NCI-H2029 (cell line): ENCODE results near the gene PARN.
"Not testable (repeated sequence)": the region's sequence is repeated elsewhere in the genome, so short reads cannot be mapped to it uniquely, and the experiment has no call there.

Experiments used
- DNase-seq: peaks from one replicate; lab custom pipeline; 2025; lab: John Stamatoyannopoulos, UW

The PARN gene

DNA sequence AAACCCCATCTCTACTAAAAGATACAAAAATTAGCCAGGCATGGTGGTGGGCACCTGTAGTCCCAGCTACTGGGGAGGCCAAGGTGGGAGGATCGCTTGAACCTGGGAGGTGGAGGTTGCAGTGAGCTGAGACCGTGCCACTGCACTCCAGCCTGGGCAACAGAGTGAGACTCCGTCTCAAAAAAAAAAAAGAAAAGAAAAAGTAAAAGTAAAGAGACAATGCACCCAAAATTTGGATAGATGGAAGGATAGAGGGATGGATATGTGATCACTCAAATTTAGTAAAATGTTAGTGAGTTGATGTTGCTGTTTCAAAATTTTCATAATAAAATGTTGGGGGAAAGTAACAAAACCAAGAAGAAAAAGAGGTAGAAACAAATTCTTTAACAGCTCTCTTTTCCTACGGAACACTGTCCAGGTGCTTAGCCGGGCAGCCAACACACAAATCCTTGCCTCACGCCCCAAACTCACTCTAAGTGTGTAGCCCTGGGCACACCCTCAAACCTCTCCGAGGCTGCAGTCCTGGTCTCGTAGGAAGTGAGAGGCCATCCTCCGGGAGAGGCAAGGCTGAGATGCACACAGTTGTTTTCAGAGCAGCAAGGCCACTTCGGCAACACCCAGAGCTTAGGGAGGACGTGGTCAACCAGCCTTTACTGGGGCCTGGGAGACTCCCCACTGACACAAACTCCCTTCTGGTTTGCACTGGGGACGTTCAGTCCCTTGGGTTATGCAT, 228.9 kb downstream of the PARN start:
- DNase-seq = not testable (repeated sequence)

DNA sequence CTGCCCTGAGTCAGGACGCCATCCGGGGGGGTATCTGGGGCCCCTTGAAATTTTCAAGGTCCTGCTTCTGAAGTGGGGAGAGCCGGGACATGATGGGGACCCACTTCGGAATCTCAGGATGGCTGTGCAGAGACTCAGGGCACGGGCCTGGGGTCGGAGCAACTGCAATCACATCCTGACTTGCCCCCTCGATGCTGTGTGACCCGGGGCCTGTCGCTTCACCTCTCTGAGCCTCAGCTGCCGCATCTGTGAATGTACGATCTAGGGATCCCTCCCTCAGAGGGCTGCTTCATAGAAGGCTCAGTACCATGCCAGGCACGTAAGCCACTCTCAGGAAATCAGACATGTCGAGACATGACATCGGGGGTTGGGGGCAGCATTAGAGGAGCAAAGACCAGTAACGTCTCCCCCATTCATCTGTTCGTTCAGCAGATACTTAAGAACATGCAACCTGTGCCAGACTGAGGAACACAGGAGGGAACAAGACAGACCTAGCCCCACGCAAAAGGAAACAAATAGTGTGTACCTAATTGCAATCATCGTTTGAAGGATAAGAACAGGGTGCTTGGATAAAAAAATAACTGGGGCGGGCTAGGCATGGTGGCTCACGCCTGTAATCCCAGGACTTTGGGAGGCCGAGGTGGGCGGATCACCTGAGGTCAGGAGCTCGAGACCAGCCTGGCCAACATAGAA, 229.6 kb downstream of the PARN start:
- DNase-seq = no peak

DNA sequence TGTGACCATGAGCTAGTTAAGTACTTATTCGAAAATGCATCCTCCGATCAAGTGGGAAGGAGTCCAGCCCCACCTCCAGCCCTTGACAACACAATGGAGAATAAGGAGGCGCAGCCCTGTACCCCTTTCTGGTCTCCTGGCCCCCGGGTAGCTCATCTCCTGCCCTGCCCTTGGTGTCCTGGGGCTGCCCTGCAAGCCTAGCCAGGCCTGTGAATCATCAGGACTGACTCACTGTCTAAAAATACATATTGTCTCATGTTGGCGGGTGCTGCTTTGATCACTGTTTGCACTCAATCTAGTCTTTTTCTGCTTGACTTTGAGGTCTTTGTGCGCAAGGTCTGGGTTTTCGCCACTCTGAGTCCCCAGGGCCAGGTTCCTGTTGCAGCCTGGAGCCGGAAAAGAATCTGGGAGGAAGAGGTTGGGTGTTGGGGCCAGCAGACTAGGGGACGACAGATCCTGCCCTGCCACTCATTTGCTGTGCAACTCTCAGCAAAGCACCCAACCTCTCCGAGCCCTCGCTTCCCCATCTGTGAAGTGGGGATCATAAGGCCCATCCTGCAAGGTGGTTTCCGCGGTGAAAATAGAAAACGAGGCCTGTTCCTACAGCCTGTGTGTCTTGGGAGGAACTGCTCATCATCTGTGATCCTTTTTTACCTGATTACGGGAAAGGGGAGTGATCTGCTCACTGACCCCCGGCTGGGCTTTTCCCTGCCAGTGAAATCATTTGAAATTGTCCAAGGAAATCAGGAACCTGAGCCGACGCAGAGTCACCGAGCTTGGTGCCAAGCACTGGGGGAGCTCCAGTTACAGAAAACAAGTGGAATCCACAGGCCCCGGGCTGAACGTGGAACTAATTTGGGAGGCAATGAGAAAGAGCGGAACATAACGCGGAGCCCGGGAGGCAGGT, 230.4 kb downstream of the PARN start:
- no peak for DNase-seq

DNA sequence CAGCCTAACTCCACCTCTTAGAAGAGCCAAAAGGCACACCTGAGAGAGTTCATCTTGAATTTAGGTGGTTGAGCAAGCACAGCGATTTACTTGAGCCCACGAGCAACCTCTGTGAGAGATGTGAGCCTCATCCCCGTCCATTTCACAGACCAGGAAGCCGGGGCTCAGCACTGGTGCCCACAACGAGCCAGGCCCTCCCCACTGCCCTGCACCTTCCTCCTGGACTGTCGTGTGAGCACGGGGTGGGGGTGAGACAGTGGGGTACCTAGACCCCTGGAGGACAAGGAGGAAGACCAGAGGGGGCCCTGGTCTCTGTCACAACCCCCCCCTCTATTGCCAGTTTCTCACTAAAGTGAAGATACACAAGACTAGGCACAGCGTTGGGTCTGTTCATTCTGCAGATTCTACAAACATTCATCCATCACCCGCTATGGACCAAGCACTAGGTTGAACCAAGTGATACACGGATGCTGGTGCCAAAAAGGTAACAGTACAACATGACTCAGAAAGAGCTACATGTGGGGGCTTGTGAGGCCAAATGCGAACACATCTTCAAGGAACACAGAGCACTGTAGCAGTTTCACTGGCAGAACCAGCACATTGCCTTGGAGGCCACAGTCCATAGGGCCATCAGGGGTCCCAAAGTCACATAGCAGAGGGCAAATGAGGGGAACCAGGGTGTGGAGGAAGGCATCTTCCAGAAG, 231.9 kb downstream of the PARN start:
- no peak for DNase-seq

DNA sequence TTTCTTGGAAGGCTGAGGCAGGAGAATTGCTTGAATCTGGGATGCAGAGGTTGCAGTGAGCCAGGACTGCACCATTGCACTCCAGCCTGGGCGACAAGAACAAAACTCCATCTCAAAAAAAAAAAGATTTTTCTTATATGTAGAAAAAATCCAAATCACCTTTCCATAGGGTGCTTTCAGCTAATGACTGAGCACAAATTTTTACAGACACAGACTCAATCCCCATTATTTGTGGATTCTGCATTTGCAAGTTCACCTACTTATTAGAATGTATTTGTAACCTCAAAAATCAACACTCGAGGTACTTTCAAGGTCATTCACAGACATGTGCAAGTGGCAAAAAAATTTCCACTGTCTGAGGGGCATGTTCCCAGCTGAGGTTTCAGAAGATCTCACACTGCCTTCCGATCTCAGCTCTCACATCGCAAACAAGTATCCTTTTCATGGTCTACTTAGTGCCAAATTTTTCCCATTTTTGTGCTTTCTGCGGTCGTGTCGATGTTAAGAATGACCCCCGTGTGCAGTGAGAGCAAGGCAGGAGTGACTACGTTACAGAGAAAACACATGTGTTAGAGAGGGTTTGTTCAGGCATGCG, 234.3 kb downstream of the PARN start:
- DNase-seq = not testable (repeated sequence)

DNA sequence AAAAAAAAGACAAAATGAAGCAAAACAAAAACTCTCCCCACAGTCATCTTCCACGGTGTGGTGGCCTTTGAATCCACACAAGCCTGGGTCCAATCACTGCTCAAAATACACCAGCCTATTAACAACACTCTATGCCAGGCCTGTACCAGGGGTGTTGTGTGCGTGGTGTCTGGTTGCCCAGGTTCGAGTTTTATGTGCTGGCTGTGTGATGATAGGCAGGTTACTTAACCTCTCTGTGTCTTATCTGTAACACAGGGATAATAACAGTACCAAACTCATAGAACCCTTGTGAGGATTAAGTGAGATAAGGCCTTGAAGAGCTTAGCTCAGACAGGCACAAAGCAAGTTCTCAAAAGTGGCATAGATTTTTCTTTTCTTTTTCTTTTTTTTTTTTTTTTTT, 235.2 kb downstream of the PARN start:
- DNase-seq = no peak

DNA sequence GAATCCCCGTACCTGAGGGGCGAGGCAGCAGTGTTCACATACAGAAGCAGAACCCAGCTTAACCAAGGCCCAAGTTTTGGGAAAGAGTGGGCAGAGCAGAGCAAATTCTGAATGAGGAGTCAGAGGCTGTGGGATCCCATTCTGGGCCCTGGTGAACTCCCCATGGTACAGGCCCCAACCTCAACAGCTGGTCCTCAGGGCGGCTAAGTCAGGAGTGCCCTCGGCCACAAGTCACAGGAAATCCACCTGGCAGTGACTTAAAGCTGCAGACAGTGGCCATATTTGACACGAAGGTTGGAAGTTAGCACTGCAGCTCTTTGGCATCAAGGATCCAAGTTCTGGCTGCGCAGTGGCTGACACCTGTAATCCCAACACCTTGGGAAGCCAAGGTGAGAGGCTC, 237.1 kb downstream of the PARN start:
- DNase-seq = no peak

DNA sequence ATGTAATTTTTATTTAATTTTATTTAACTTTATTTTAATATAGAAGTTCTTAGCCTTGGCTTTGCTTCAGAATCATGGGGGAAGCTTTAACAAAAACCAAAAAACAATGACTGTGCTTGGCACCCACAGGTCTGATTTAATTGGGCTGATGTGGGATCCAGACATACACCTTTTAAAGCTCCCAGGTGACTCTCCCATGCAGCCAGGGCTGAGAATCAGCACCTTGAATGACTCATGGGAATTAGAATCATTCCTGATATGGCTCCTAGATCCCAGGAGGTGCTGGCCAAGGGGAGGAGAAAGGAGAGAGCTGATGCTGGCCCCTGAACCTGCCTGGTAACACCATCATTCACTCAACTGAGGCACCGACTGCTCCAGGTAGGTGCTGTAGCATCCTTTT, 240.7 kb downstream of the PARN start:
- no peak for DNase-seq

DNA sequence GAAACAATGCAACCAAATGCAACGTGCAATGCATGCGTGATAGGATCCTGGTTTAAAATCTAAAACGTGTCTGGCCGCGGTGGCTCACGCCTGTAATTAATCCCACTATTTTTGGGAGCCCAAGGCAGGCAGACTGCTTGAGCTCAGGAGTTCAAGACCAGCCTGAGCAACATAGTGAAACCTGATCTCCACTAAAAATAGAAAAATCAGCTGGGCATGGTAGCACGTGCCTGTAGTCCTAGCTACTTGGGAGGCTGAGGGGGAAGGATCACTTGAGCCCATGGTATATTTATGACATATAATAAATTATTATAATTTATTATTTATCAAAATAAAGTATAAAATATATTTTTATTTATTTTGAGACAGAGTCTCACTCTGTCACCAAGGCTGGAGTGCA, 241.8 kb downstream of the PARN start:
- DNase-seq = no peak

DNA sequence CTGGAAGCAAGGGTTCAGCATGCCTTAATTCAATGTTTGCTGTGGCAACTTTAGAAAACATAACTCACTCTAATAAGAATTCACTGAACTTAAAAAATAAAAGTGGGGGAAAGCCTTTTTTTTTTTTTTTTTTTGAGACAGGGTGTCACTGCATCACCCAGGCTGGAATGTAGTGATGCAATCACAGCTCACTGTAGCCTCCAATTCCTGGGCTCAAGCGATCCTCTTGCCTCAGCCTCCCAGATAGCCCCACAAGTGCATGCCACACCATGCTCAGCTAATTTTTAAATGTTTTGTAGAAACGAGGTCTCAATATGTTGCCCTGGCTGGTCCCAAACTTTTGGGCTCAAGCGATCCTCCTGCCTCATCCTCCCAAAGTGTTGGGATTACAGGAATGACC, 243.9 kb downstream of the PARN start:
- no peak for DNase-seq
